Stomach (tissue), 9 donors: Measurements from ENCODE around the gene CRYZL1. TPM values are rescaled to one million over a fixed set of nuclear protein-coding genes. Genes with fewer than 3 reads are reported as not detected.

Experiments used
- DNase-seq, 2 donors: peaks; one replicate each; pipeline versions ENCODE4 v3.0.0 to v3.0.0-alpha.2; 2013 to 2019
- H3K27ac ChIP-seq, 5 donors: fragments of 200-600 bp in 4 of 5; sonication (generic) in 4 of 5; one replicate each; pipeline ENCODE4 v1.5.1; 2013 to 2019; ENCODE audit warnings: mild to moderate bottlenecking in 1 of 5, moderate library complexity in 1 of 5
- H3K27me3 ChIP-seq, 3 donors: fragments of 200-600 bp; sonication (generic); one replicate each; pipeline ENCODE4 v1.5.1; 2017 to 2019; ENCODE audit warnings: mixed run types in 1 of 3
- H3K36me3 ChIP-seq, 4 donors: fragments of 200-600 bp; sonication (generic); 1 replicate in 3 of 4; 2 replicates in 1 of 4; pipeline ENCODE4 v1.5.1; 2016 to 2019
- H3K4me1 ChIP-seq, 4 donors: fragments of 200-600 bp; sonication (generic); one replicate each; pipeline ENCODE4 v1.5.1; 2016 to 2019
- H3K4me3 ChIP-seq, 4 donors: fragments of 200-600 bp; sonication (generic) in 3 of 4; one replicate each; pipeline ENCODE4 v1.5.1; 2016 to 2019; ENCODE audit warnings: mild to moderate bottlenecking in 1 of 4
- H3K9me3 ChIP-seq, 4 donors: fragments of 200-600 bp; sonication (generic); one replicate each; pipeline ENCODE4 v1.5.1; 2016 to 2019
- CTCF ChIP-seq, 7 experiments: fragments of 450-650 bp in 4 of 7; fragments of 200-600 bp in 3 of 7; sonication (generic) in 3 of 7; IDR thresholded peaks; one replicate each; pipeline ENCODE4 v1.5.1; 2016 to 2019; ENCODE audit warnings: antibody characterized with exemption in 7 of 7, control low read depth in 2 of 7, mild to moderate bottlenecking in 1 of 7
- EP300 ChIP-seq: sonication (generic); formaldehyde crosslinking; IDR thresholded peaks from one replicate; pipeline ENCODE4 v1.6.1; 2017; ENCODE audit warnings: antibody characterized with exemption
- POLR2A ChIP-seq, 4 donors: fragments of 450-650 bp; IDR thresholded peaks; one replicate each; pipeline ENCODE4 v1.6.1; 2016; ENCODE audit warnings: antibody characterized with exemption in 4 of 4, control low read depth in 2 of 4, mild to moderate bottlenecking in 1 of 4, moderate library complexity in 1 of 4
- POLR2AphosphoS5 ChIP-seq, 3 donors: sonication (generic); formaldehyde crosslinking; IDR thresholded peaks; one replicate each; pipeline ENCODE4 v1.6.1; 2016; ENCODE audit warnings: antibody characterized with exemption in 3 of 3
- WGBS, 5 donors: extraction: QIAGEN DNeasy Blood & Tissue Kit in 3 of 5; methylation state at CpG; one replicate each; pipeline versions ENCODE4 v1.1.5 to v1.1.7; 2013 to 2018; 5-methylcytosine and 5-hydroxymethylcytosine counted together
- intact Hi-C: fragments of 100-400 bp; cut with DNase I; formaldehyde crosslinking; loops from one replicate; pipeline ENCODE4 v1.15.1; 2023; ENCODE audit warnings: low total_unique reads
- polyA plus RNA-seq, 3 donors: library from polyadenylated mRNA; stranded (reverse); fragments of 200-250 nt; gene quantifications; one replicate each; pipeline ENCODE4 v1.2.3, GENCODE V29; 2013
- total RNA-seq, 5 donors: library from RNA; depleted of rRNA; stranded (reverse); fragments of >200 nt; gene quantifications; one replicate each; pipeline versions ENCODE4 v1.1.0 to v1.2.3, GENCODE V29; 2014 to 2016
- donor health status: healthy with polysubstance abuse.
- donor health status: Bipolar disorder and iron deficiency.
- donor health status: healthy.

The CRYZL1 gene
- total and polyA plus RNA-seq, 8 donors, result 9.3 to 73.5 (median 28.8) TPM

- Histone ChIP-seq H3K9me3 (no peaks in the 10 kb centered on the region), H3K27me3 (no peaks in the 10 kb centered on the region), H3K4me1 (peaks cover 27 to 69% (median 46%) of the 10 kb centered on the region in 4 donors), H3K4me3 (peak within 1 kb of the TSS; percentile 70 to 81 (median 78)), H3K36me3 (peaks cover 11 to 31% (median 30%) of the 10 kb centered on the region in 4 donors), H3K27ac (peak within 1 kb of the TSS; percentile 91 to 99 (median 99))
- TF ChIP-seq POLR2A (IDR thresholded peaks at IDR 0.05), result peak in 1 of 4 donors; percentile 36
- peak; percentile 24 to 94 (median 93) for TF ChIP-seq POLR2AphosphoS5 (IDR thresholded peaks at IDR 0.05)
- TF ChIP-seq EP300, result no peak
- TF ChIP-seq CTCF (IDR thresholded peaks at IDR 0.05), result no peak
- intact Hi-C loops, result no loop called here
- WGBS, 5 donors, result 0 to 1% (median 0%) methylated on average over 25 to 56 of the region's 56 CpGs
- DNase-seq, result peak; percentile 86 to 96
Measured at GRCh38 chr21:33541756-33542639, 99.5 kb downstream of the CRYZL1 start, which contains the start of gene GART. Gene GART (minus strand): TSS chr21:33542117. CDS start chr21:33539315, 2,802 bp downstream.

GRCh38 chr21:33541105-33541711 lies 100.3 kb downstream of the CRYZL1 start:
- peak overlapping the region; percentile 70 to 81 (median 78) for H3K4me3 ChIP-seq
- peaks cover 13 to 31% (median 30%) of the 10 kb centered on the region in 4 donors for H3K36me3 ChIP-seq
- peaks cover 22 to 61% (median 41%) of the 10 kb centered on the region in 4 donors for H3K4me1 ChIP-seq
- WGBS, 5 donors, result 37 to 45% (median 39%) methylated on average over 19 of the region's 19 CpGs
- no peaks in the 10 kb centered on the region for H3K9me3 ChIP-seq
- H3K27me3 ChIP-seq, result no peaks in the 10 kb centered on the region
- TF ChIP-seq EP300, result no peak
- no peak for TF ChIP-seq POLR2AphosphoS5 (IDR thresholded peaks at IDR 0.05)
- no peak for TF ChIP-seq CTCF (IDR thresholded peaks at IDR 0.05)
- no peak for TF ChIP-seq POLR2A (IDR thresholded peaks at IDR 0.05)
- peak overlapping the region; percentile 85 to 99 (median 99) for H3K27ac ChIP-seq
- intact Hi-C loops, result no loop called here
- DNase-seq, result peak in 1 of 2 donors; percentile 48

- H3K4me1 ChIP-seq, result peaks cover 17 to 56% (median 36%) of the 10 kb centered on the region in 4 donors
- DNase-seq, result peak in 1 of 2 donors; percentile 31
- H3K27ac ChIP-seq, result peak overlapping the region in 4 of 5 donors; percentile 97 to 99 (median 99)
- TF ChIP-seq CTCF (IDR thresholded peaks at IDR 0.05) (no peak), EP300 (no peak), POLR2AphosphoS5 (IDR thresholded peaks at IDR 0.05) (no peak)
- WGBS, 5 donors, result 35 to 55% (median 38%) methylated on average over 3 of the region's 3 CpGs
- intact Hi-C loops, result no loop called here
- H3K27me3 ChIP-seq, result no peaks in the 10 kb centered on the region
- H3K4me3 ChIP-seq, result peak overlapping the region in 2 of 4 donors; percentile 70 to 79
- H3K9me3 ChIP-seq, result no peaks in the 10 kb centered on the region
- peaks cover 13 to 35% (median 35%) of the 10 kb centered on the region in 4 donors for H3K36me3 ChIP-seq
Measured at GRCh38 chr21:33540711-33541104, 100.8 kb downstream of the CRYZL1 start.

- DNase-seq, result no peak
- WGBS, 5 donors, result 73 to 87% (median 82%) methylated on average over 4 of the region's 4 CpGs
- Histone ChIP-seq H3K27ac (no peak overlapping the region), H3K4me1 (peaks cover 15 to 45% (median 26%) of the 10 kb centered on the region in 4 donors), H3K27me3 (no peaks in the 10 kb centered on the region), H3K36me3 (peaks cover 15 to 46% (median 46%) of the 10 kb centered on the region in 4 donors), H3K4me3 (no peak overlapping the region), H3K9me3 (no peaks in the 10 kb centered on the region)
- TF ChIP-seq CTCF (IDR thresholded peaks at IDR 0.05) (no peak), POLR2AphosphoS5 (IDR thresholded peaks at IDR 0.05) (no peak), POLR2A (IDR thresholded peaks at IDR 0.05) (no peak), EP300 (no peak)
- intact Hi-C loops, result loop anchor here (10.0 kb wide), 1 partner anchor 65 kb away; no protein-coding TSS in a partner anchor
Measured at GRCh38 chr21:33539616-33540015, 101.9 kb downstream of the CRYZL1 start.
